ENCODE measurements around the gene ADAMTS12. TPM values are rescaled to one million over a fixed set of nuclear protein-coding genes. Genes with fewer than 3 reads are reported as not detected.

The ADAMTS12 gene
- total RNA-seq, 2 donors from 2014 or later = 0.43 to 1.7 TPM

DNA sequence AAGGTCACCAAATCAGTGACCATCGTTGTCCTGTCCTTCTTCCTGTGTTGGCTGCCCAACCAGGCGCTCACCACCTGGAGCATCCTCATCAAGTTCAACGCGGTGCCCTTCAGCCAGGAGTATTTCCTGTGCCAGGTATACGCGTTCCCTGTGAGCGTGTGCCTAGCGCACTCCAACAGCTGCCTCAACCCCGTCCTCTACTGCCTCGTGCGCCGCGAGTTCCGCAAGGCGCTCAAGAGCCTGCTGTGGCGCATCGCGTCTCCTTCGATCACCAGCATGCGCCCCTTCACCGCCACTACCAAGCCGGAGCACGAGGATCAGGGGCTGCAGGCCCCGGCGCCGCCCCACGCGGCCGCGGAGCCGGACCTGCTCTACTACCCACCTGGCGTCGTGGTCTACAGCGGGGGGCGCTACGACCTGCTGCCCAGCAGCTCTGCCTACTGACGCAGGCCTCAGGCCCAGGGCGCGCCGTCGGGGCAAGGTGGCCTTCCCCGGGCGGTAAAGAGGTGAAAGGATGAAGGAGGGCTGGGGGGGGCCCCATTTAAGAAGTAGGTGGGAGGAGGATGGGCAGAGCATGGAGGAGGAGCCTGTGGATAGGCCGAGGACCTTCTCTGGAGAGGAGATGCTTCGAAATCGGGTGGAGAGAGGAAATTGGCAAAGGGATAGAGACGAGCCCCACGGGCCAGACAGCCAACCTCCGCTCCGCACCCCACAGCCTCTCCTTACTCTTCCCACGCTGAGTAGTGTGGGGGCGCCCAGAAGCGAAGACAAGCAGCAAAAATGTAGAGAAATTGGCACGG is 46.1 kb upstream of the ADAMTS12 start:
- peaks cover 10 to 18% of the 10 kb centered on the region in 2 donors for H3K27me3 ChIP-seq
- no peak for DNase-seq (ENCODE audit: low spot score)
- peaks cover 0 to 15% of the 10 kb centered on the region in 2 donors for H3K4me1 ChIP-seq
- no peak overlapping the region for H3K4me3 ChIP-seq
- no peaks in the 10 kb centered on the region for H3K9me3 ChIP-seq
- no peaks in the 10 kb centered on the region for H3K36me3 ChIP-seq
- TF ChIP-seq, protein P1, sequence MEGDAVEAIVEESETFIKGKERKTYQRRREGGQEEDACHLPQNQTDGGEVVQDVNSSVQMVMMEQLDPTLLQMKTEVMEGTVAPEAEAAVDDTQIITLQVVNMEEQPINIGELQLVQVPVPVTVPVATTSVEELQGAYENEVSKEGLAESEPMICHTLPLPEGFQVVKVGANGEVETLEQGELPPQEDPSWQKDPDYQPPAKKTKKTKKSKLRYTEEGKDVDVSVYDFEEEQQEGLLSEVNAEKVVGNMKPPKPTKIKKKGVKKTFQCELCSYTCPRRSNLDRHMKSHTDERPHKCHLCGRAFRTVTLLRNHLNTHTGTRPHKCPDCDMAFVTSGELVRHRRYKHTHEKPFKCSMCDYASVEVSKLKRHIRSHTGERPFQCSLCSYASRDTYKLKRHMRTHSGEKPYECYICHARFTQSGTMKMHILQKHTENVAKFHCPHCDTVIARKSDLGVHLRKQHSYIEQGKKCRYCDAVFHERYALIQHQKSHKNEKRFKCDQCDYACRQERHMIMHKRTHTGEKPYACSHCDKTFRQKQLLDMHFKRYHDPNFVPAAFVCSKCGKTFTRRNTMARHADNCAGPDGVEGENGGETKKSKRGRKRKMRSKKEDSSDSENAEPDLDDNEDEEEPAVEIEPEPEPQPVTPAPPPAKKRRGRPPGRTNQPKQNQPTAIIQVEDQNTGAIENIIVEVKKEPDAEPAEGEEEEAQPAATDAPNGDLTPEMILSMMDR (IDR thresholded peaks at IDR 0.05) = no peak
- no peak overlapping the region for H3K27ac ChIP-seq

DNA sequence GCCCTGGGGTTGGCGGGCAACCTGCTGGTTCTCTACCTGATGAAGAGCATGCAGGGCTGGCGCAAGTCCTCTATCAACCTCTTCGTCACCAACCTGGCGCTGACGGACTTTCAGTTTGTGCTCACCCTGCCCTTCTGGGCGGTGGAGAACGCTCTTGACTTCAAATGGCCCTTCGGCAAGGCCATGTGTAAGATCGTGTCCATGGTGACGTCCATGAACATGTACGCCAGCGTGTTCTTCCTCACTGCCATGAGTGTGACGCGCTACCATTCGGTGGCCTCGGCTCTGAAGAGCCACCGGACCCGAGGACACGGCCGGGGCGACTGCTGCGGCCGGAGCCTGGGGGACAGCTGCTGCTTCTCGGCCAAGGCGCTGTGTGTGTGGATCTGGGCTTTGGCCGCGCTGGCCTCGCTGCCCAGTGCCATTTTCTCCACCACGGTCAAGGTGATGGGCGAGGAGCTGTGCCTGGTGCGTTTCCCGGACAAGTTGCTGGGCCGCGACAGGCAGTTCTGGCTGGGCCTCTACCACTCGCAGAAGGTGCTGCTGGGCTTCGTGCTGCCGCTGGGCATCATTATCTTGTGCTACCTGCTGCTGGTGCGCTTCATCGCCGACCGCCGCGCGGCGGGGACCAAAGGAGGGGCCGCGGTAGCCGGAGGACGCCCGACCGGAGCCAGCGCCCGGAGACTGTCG is 45.4 kb upstream of the ADAMTS12 start:
- Histone ChIP-seq H3K27me3 (peaks cover 10 to 18% of the 10 kb centered on the region in 2 donors), H3K27ac (no peak overlapping the region), H3K4me1 (peaks cover 0 to 15% of the 10 kb centered on the region in 2 donors), H3K4me3 (peak overlapping the region in 1 of 2 donors; percentile 39), H3K9me3 (no peaks in the 10 kb centered on the region), H3K36me3 (no peaks in the 10 kb centered on the region)
- TF ChIP-seq, protein P1 (IDR thresholded peaks at IDR 0.05) = no peak
- DNase-seq (ENCODE audit: low spot score) = no peak

DNA sequence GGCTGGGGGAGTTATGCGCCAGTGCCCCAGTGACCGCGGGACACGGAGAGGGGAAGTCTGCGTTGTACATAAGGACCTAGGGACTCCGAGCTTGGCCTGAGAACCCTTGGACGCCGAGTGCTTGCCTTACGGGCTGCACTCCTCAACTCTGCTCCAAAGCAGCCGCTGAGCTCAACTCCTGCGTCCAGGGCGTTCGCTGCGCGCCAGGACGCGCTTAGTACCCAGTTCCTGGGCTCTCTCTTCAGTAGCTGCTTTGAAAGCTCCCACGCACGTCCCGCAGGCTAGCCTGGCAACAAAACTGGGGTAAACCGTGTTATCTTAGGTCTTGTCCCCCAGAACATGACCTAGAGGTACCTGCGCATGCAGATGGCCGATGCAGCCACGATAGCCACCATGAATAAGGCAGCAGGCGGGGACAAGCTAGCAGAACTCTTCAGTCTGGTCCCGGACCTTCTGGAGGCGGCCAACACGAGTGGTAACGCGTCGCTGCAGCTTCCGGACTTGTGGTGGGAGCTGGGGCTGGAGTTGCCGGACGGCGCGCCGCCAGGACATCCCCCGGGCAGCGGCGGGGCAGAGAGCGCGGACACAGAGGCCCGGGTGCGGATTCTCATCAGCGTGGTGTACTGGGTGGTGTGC is 44.7 kb upstream of the ADAMTS12 start, which contains the start of gene RXFP3:
TSS of gene RXFP3 (plus strand) at position 6 of the 636 bp plus-strand sequence. CDS start at position 361, 355 bp downstream.
- H3K4me1 ChIP-seq = peaks cover 0 to 15% of the 10 kb centered on the region in 2 donors
- no peaks in the 10 kb centered on the region for H3K36me3 ChIP-seq
- H3K4me3 ChIP-seq = peak within 1 kb of the TSS; percentile 10 to 39
- no peaks in the 10 kb centered on the region for H3K9me3 ChIP-seq
- H3K27me3 ChIP-seq = peaks cover 10 to 18% of the 10 kb centered on the region in 2 donors
- no peak for DNase-seq (ENCODE audit: low spot score)
- TF ChIP-seq, protein P1 (IDR thresholded peaks at IDR 0.05) = no peak
- no peak within 1 kb of the TSS for H3K27ac ChIP-seq

DNA sequence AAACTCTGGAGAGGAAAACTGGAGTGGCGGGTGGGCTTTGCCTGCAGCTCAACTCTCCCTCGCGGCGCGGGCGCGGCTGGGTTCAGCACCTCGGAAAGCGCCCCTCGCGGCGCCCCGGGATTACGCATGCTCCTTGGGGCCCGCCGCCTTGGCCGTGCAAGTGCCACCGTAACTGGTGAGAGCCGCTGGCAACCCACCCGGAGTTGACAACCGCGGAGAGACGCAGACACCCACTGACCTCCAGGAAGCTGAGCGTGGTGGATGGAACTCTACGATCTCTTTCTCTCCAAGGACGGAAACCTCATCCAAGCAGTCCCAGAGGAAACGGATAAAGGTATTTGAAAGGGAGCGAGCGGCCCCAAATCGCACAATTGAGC is 44.2 kb upstream of the ADAMTS12 start:
- TF ChIP-seq, protein P1 (IDR thresholded peaks at IDR 0.05) = peak; percentile 29 to 62
- peak; percentile 60 for DNase-seq (ENCODE audit: low spot score)
- peak overlapping the region; percentile 10 to 39 for H3K4me3 ChIP-seq
- peaks cover 10 to 18% of the 10 kb centered on the region in 2 donors for H3K27me3 ChIP-seq
- H3K4me1 ChIP-seq = peaks cover 0 to 15% of the 10 kb centered on the region in 2 donors
- no peaks in the 10 kb centered on the region for H3K9me3 ChIP-seq
- H3K27ac ChIP-seq = no peak overlapping the region
- H3K36me3 ChIP-seq = no peaks in the 10 kb centered on the region

DNA sequence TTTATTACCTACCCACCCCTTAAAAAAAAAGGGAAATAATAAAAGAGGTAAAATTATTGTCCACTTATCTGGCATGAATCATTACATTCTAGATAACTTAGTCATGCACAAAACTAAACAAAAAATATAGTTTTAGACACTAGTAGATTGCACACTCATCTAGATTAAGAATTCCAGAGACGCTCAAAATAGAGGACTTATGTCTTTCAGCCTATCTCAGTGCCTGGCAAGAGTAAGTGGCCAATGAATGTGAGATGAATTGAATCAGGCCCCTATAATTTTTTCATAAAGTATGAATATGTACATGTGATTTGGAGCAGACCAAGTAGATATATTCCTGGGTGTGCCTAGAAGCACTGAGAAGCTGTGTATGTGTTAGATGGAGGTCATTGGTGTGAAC is 42.4 kb upstream of the ADAMTS12 start:
- DNase-seq (ENCODE audit: low spot score) = no peak
- Histone ChIP-seq H3K9me3 (no peaks in the 10 kb centered on the region), H3K27me3 (peaks cover 5 to 18% of the 10 kb centered on the region in 2 donors), H3K36me3 (no peaks in the 10 kb centered on the region), H3K4me1 (peaks cover 0 to 15% of the 10 kb centered on the region in 2 donors), H3K4me3 (no peak overlapping the region), H3K27ac (no peak overlapping the region)
- TF ChIP-seq, protein P1 (IDR thresholded peaks at IDR 0.05) = no peak
